Mesenchymal stem cell (in vitro differentiated cells and primary cell): ENCODE results near the gene CYP27B1.

Experiments used
- DNase-seq: peaks from one replicate; pipeline ENCODE4 v3.0.0-alpha.2; 2013
- H2AFZ ChIP-seq: one replicate; pipeline ENCODE4 v1.6.1; 2013; ENCODE audit warnings: low read depth, mild to moderate bottlenecking, control low read depth, inconsistent platforms, low read length, moderate library complexity
- H2AK5ac ChIP-seq: 2 replicates; pipeline ENCODE4 v1.6.1; 2013; ENCODE audit warnings: low read length, moderate library complexity, mild to moderate bottlenecking, inconsistent platforms; ENCODE audit not compliant: severe bottlenecking
- H2BK120ac ChIP-seq: one replicate; pipeline ENCODE4 v1.6.1; 2013; ENCODE audit warnings: low read depth, mild to moderate bottlenecking, inconsistent platforms, low read length, moderate library complexity
- H2BK12ac ChIP-seq, 2 experiments: one replicate each; pipeline ENCODE4 v1.6.1; 2013; ENCODE audit warnings: inconsistent platforms in 2 of 2, low read length in 2 of 2, mild to moderate bottlenecking in 2 of 2, moderate library complexity in 2 of 2, control low read depth in 1 of 2
- H2BK15ac ChIP-seq: one replicate; pipeline ENCODE4 v1.6.1; 2013; ENCODE audit warnings: mild to moderate bottlenecking, low read depth, inconsistent platforms; ENCODE audit not compliant: poor library complexity, severe bottlenecking
- H2BK5ac ChIP-seq: 2 replicates; pipeline ENCODE4 v1.6.1; 2013; ENCODE audit warnings: low read depth, mild to moderate bottlenecking, low read length, control low read depth, inconsistent platforms; ENCODE audit not compliant: poor library complexity, severe bottlenecking
- H3K14ac ChIP-seq, 2 experiments: one replicate each; pipeline ENCODE4 v1.6.1; 2013; ENCODE audit warnings: inconsistent platforms in 2 of 2, low read length in 2 of 2, control low read depth in 1 of 2, mild to moderate bottlenecking in 1 of 2, moderate library complexity in 1 of 2
- H3K18ac ChIP-seq, 2 experiments: one replicate each; pipeline ENCODE4 v1.6.1; 2013; ENCODE audit warnings: inconsistent platforms in 2 of 2, low read length in 2 of 2, control low read depth in 1 of 2, low read depth in 1 of 2, mild to moderate bottlenecking in 1 of 2
- H3K23ac ChIP-seq, 2 experiments: one replicate each; pipeline ENCODE4 v1.6.1; 2013; ENCODE audit warnings: inconsistent platforms in 2 of 2, low read length in 2 of 2, mild to moderate bottlenecking in 2 of 2, moderate library complexity in 2 of 2, control low read depth in 1 of 2
- H3K27ac ChIP-seq: 2 replicates; pipeline ENCODE4 v1.5.1; 2013; ENCODE audit warnings: mild to moderate bottlenecking, moderate library complexity, low read length, control low read depth, inconsistent platforms; ENCODE audit not compliant: poor library complexity, severe bottlenecking
- H3K27me3 ChIP-seq, 2 experiments: 2 replicates each; pipeline versions ENCODE4 v1.6.1 to v1.7.0; 2013; ENCODE audit warnings: low read length in 2 of 2, mild to moderate bottlenecking in 2 of 2, moderate library complexity in 2 of 2, control low read depth in 1 of 2, inconsistent platforms in 1 of 2; ENCODE audit not compliant: control insufficient read depth in 1 of 2, insufficient read depth in 1 of 2
- H3K36me3 ChIP-seq, 2 experiments: 2 replicates each; pipeline versions ENCODE4 v1.6.1 to v1.7.0; 2013; ENCODE audit warnings: low read length in 2 of 2, control low read depth in 1 of 2, inconsistent platforms in 1 of 2, low read depth in 1 of 2, mild to moderate bottlenecking in 1 of 2; ENCODE audit not compliant: insufficient read depth in 2 of 2, control insufficient read depth in 1 of 2
- H3K4ac ChIP-seq, 2 experiments: one replicate each; pipeline ENCODE4 v1.6.1; 2013; ENCODE audit warnings: inconsistent platforms in 2 of 2, low read length in 2 of 2, mild to moderate bottlenecking in 2 of 2, moderate library complexity in 2 of 2, control low read depth in 1 of 2, low read depth in 1 of 2
- H3K4me1 ChIP-seq: 2 replicates; pipeline ENCODE4 v1.6.1; 2013; ENCODE audit warnings: low read depth, low read length, control low read depth; ENCODE audit not compliant: control insufficient read depth, insufficient read depth
- H3K4me2 ChIP-seq: 2 replicates; pipeline ENCODE4 v1.6.1; 2013; ENCODE audit warnings: low read length, mild to moderate bottlenecking, inconsistent platforms; ENCODE audit not compliant: poor library complexity, severe bottlenecking
- H3K4me3 ChIP-seq, 2 experiments: 2 replicates each; pipeline versions ENCODE4 v1.5.1 to v1.7.0; 2013; ENCODE audit warnings: low read length in 2 of 2, mild to moderate bottlenecking in 2 of 2, control low read depth in 1 of 2, low read depth in 1 of 2; ENCODE audit not compliant: insufficient read depth in 1 of 2
- H3K79me1 ChIP-seq: replicated peaks from 2 replicates; pipeline ENCODE4 v1.6.1; 2013; ENCODE audit warnings: mild to moderate bottlenecking, control low read depth, low read length, inconsistent platforms; ENCODE audit not compliant: poor library complexity, severe bottlenecking
- H3K9ac ChIP-seq: 2 replicates; pipeline ENCODE4 v1.7.0; 2013; ENCODE audit warnings: mild to moderate bottlenecking, low read length, moderate library complexity
- H3K9me3 ChIP-seq: 2 replicates; pipeline ENCODE4 v1.7.0; 2013; ENCODE audit warnings: mild to moderate bottlenecking, low read length; ENCODE audit not compliant: control insufficient read depth
- H4K8ac ChIP-seq: one replicate; pipeline ENCODE4 v1.6.1; 2013; ENCODE audit warnings: inconsistent platforms, mild to moderate bottlenecking, low read length, moderate library complexity
- H4K91ac ChIP-seq: one replicate; pipeline ENCODE4 v1.6.1; 2013; ENCODE audit warnings: mild to moderate bottlenecking, low read length, inconsistent platforms
- whole genome bisulfite sequencing: methylation state at CpG from one replicate; pipeline ENCODE4 v1.1.7; 2013; ENCODE audit warnings: mixed read lengths; 5-methylcytosine and 5-hydroxymethylcytosine counted together

The CYP27B1 gene

DNA sequence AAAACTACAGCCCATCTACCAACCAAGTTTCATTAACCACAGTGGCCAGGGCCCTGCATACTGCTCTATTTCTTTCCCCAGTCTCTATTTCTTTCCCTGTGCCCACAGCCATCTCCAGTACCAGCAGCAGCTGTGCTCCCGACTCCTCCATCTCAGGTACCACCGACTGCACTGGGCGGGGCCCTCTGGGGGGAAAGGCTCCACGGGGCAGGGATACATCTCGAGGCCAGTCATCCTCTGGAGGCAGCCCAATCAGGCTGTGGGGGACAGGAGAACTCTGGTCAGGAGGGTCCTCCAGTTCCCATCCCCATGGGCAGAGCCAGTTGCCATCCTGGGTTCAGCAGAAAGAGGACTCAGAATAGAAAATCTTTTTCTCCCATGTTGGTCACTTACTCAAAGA lies 17.8 kb downstream of the CYP27B1 start:
- Histone ChIP-seq H3K9me3 (no peaks in the 10 kb centered on the region), H3K36me3 (peaks cover 27 to 53% of the 10 kb centered on the region in 2 experiments), H2AK5ac (no peak overlapping the region), H3K18ac (no peak overlapping the region), H3K9ac (no peak overlapping the region), H2AFZ (no peak overlapping the region), H3K4me1 (peaks cover 18% of the 10 kb centered on the region), H3K27ac (no peak overlapping the region), H2BK5ac (no peak overlapping the region), H3K23ac (no peak overlapping the region), H3K4me3 (no peak overlapping the region), H4K91ac (no peak overlapping the region), H3K4ac (no peak overlapping the region), H3K4me2 (no peak overlapping the region), H2BK120ac (no peak overlapping the region), H3K79me1 (peaks cover 11% of the 10 kb centered on the region), H3K27me3 (peaks cover 0 to 5% of the 10 kb centered on the region in 2 experiments), H4K8ac (no peak overlapping the region), H3K14ac (no peak overlapping the region), H2BK15ac (no peak overlapping the region), H2BK12ac (no peak overlapping the region)
- WGBS = 100% methylated on average over 5 of the region's 5 CpGs
- DNase-seq = no peak

DNA sequence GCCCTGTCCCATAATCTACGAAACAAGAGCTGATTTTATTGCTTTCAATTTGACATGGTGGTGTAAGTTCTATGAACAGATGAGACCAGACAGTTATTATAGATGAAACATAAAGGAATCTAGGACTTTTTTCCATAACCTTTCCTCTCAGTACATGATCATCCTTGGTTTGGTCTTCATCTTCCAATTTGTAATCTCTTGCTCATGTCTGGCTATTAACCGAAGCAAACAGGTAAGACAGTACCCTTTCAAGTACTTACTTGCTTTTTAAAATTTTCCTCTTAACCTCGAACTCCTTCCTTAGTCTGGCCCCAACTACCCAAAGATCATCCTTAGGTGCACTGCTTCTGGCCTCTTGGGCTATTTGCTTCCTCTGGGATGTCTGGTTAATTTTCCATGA lies 20.9 kb downstream of the CYP27B1 start:
- Histone ChIP-seq H3K4ac (no peak overlapping the region), H2BK120ac (no peak overlapping the region), H3K36me3 (peaks cover 27 to 50% of the 10 kb centered on the region in 2 experiments), H3K23ac (no peak overlapping the region), H2BK5ac (no peak overlapping the region), H2BK12ac (no peak overlapping the region), H2BK15ac (no peak overlapping the region), H2AK5ac (no peak overlapping the region), H3K4me1 (peaks cover 14% of the 10 kb centered on the region), H3K4me3 (peak overlapping the region in 1 of 2 experiments; percentile 96), H3K4me2 (peak overlapping the region; percentile 79), H3K14ac (no peak overlapping the region), H3K9me3 (no peaks in the 10 kb centered on the region), H3K27me3 (peaks cover 15 to 16% of the 10 kb centered on the region in 2 experiments), H3K9ac (peak overlapping the region; percentile 98), H4K8ac (no peak overlapping the region), H4K91ac (no peak overlapping the region), H3K79me1 (peaks cover 11% of the 10 kb centered on the region), H2AFZ (no peak overlapping the region), H3K18ac (no peak overlapping the region), H3K27ac (no peak overlapping the region)
- WGBS = 100% methylated on average over 2 of the region's 3 CpGs
- no peak for DNase-seq

DNA sequence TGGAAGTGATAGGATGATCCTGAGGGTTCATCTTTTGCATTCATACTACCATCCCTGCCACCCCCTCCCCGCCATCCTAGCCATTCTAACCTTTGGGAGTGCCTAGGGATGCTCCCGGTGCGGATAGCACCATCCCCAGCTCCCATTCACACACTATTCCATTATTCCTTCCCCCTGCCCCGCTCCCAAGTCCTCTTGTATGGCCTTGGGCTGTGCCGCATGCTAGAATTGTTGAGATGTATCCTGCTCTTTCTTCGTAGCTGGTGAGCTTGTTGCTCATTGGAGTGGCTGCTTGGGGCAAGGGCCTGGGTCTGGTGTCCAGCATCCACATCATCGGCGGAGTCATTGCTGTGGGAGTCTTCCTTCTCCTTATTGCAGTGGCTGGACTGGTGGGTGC lies 21.4 kb downstream of the CYP27B1 start:
- H2AK5ac ChIP-seq = peak overlapping the region; percentile 81
- H3K4me1 ChIP-seq = peaks cover 11% of the 10 kb centered on the region
- no peaks in the 10 kb centered on the region for H3K9me3 ChIP-seq
- H3K79me1 ChIP-seq = peaks cover 11% of the 10 kb centered on the region
- H2BK15ac ChIP-seq = peak overlapping the region; percentile 41
- WGBS = 66% methylated on average over 8 of the region's 8 CpGs
- DNase-seq = no peak
- H3K18ac ChIP-seq = peak overlapping the region; percentile 76 to 78
- peak overlapping the region in 1 of 2 experiments; percentile 34 for H3K23ac ChIP-seq
- H3K36me3 ChIP-seq = peaks cover 22 to 45% of the 10 kb centered on the region in 2 experiments
- H4K8ac ChIP-seq = peak overlapping the region; percentile 83
- H3K9ac ChIP-seq = peak overlapping the region; percentile 98
- peaks cover 21% of the 10 kb centered on the region in 2 experiments for H3K27me3 ChIP-seq
- H3K27ac ChIP-seq = peak overlapping the region; percentile 51
- H3K4ac ChIP-seq = peak overlapping the region; percentile 97 to 98
- peak overlapping the region in 1 of 2 experiments; percentile 61 for H2BK12ac ChIP-seq
- no peak overlapping the region for H2AFZ ChIP-seq
- peak overlapping the region; percentile 79 for H3K4me2 ChIP-seq
- H2BK120ac ChIP-seq = no peak overlapping the region
- H4K91ac ChIP-seq = peak overlapping the region; percentile 92
- H3K4me3 ChIP-seq = peak overlapping the region; percentile 77 to 96
- H3K14ac ChIP-seq = peak overlapping the region in 1 of 2 experiments; percentile 37
- H2BK5ac ChIP-seq = no peak overlapping the region

DNA sequence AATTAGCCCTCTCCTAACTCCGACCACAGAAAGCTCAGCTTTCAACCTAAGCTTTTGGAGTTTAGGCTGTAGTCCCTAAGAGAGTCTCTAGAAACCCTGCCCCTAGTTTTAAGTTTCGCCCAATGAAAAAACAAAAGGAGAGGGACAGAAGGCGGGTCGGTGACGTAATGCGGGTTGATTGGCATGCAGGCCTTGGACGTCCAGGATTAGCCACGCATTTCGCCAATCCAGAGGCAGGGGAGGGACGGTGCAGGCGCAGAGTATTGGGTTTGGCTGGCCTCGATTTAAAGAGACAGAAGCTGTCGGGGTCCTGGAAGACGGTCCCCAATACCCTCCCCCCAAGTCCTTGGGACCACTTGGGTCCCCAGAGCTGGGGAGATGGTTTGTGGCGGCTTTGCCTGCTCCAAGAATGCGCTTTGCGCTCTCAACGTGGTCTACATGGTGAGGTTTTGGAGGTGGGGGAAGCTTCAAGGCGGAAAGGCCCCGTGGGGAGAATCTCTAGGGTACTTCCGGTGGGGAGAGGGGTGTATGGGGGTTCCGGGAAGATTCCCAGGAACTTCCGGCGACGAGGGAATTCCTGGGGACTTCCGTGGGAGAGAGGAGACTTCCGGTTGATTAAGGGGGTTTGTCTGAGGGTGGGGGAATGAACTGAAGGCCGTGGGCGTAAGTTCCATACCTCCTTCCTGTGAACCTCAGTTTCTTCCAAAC lies 21.9 kb downstream of the CYP27B1 start, which contains the start of gene TSPAN31:
TSPAN31 (plus strand) TSS at position 263 of the 708 bp plus-strand sequence; CDS start at position 379, 116 bp downstream.
- Histone ChIP-seq H2BK12ac (peak within 1 kb of the TSS in 1 of 2 experiments; percentile 61), H3K18ac (peak within 1 kb of the TSS; percentile 94 to 97), H3K27ac (peak within 1 kb of the TSS; percentile 93), H3K9me3 (no peaks in the 10 kb centered on the region), H3K14ac (peak within 1 kb of the TSS in 1 of 2 experiments; percentile 82), H3K27me3 (peaks cover 26 to 27% of the 10 kb centered on the region in 2 experiments), H2BK120ac (peak within 1 kb of the TSS; percentile 94), H3K4ac (peak within 1 kb of the TSS; percentile 97 to 98), H3K79me1 (peaks cover 11% of the 10 kb centered on the region), H3K23ac (peak within 1 kb of the TSS in 1 of 2 experiments; percentile 34), H3K9ac (peak within 1 kb of the TSS; percentile 98), H2BK15ac (peak within 1 kb of the TSS; percentile 68), H3K4me1 (peaks cover 9% of the 10 kb centered on the region), H2BK5ac (peak within 1 kb of the TSS; percentile 75), H2AFZ (peak within 1 kb of the TSS; percentile 36), H2AK5ac (peak within 1 kb of the TSS; percentile 81), H4K8ac (peak within 1 kb of the TSS; percentile 100), H3K4me3 (peak within 1 kb of the TSS; percentile 77 to 96), H4K91ac (peak within 1 kb of the TSS; percentile 99), H3K4me2 (peak within 1 kb of the TSS; percentile 79), H3K36me3 (peaks cover 19 to 40% of the 10 kb centered on the region in 2 experiments)
- DNase-seq = peak; percentile 99
- under 1% methylated on average over 20 of the region's 29 CpGs for WGBS
